Peyer's patch (tissue), 4 donors: ENCODE results near the gene CBARP.

Experiments
- CTCF ChIP-seq, 6 experiments: fragments of 450-650 bp in 4 of 6; fragments of 200-600 bp in 2 of 6; sonication (generic) in 1 of 6; IDR thresholded peaks; one replicate each; pipeline ENCODE4 v1.5.1; 2017 to 2019; ENCODE audit warnings: antibody characterized with exemption in 6 of 6, mild to moderate bottlenecking in 3 of 6, moderate library complexity in 1 of 6
- POLR2A ChIP-seq, 2 donors: fragments of 450-650 bp; IDR thresholded peaks; one replicate each; pipeline ENCODE4 v1.5.1; 2017; ENCODE audit warnings: antibody characterized with exemption in 2 of 2, mild to moderate bottlenecking in 2 of 2, moderate library complexity in 2 of 2

- TF ChIP-seq CTCF (IDR thresholded peaks at IDR 0.05) (no peak), POLR2A (IDR thresholded peaks at IDR 0.05) (no peak)
These were observed 33.2 kb upstream of the CBARP start for GRCh38 chr19:1270854-1271527.
